B cell (primary cell): Measurements from ENCODE around the gene SLC44A1. TPM values are rescaled to one million over a fixed set of nuclear protein-coding genes. Genes with fewer than 3 reads are reported as not detected.

Experiments used
- ATAC-seq: fragments of 200-7000 bp; cut with Tn5 transposase; one replicate; pipeline ENCODE4 v1.10.0; 2021; ENCODE audit warnings: low read depth, mild to moderate bottlenecking, moderate number of reproducible peaks, moderate library complexity
- CTCF ChIA-PET: fragments of 350-600 bp; sonication (Branson Sonifier 250); formaldehyde crosslinking; loops from one replicate; lab custom pipeline; 2021; ENCODE audit warnings: antibody characterized with exemption, inconsistent platforms; lab: Charles Lee
- POLR2A ChIA-PET: fragments of 350-600 bp; sonication (Branson Sonifier 250); formaldehyde crosslinking; loops from one replicate; lab custom pipeline; 2021; ENCODE audit warnings: antibody characterized with exemption; lab: Charles Lee
- DNase-seq: peaks from one replicate; pipeline ENCODE4 v3.0.0; 2013
- H2AFZ ChIP-seq: 2 replicates; pipeline ENCODE4 v1.6.1; 2012; ENCODE audit warnings: mild to moderate bottlenecking, low read depth, low read length; ENCODE audit not compliant: insufficient read depth, poor library complexity, severe bottlenecking
- H3K27ac ChIP-seq, 2 donors: 1 replicate in 1 of 2; 2 replicates in 1 of 2; pipeline ENCODE4 v1.5.1; 2012 to 2013; ENCODE audit warnings: low read length in 2 of 2, mild to moderate bottlenecking in 2 of 2, moderate library complexity in 1 of 2
- H3K27me3 ChIP-seq, 4 experiments: fragments of 200-600 bp in 1 of 4; sonication (generic) in 1 of 4; replicated peaks in 1 of 4; 1 replicate in 2 of 4; 2 replicates in 2 of 4; pipeline versions ENCODE4 v1.6.1 to v1.7.0; 2013 to 2016; ENCODE audit warnings: low read length in 3 of 4, mild to moderate bottlenecking in 2 of 4, mixed read lengths in 1 of 4, moderate library complexity in 1 of 4; ENCODE audit not compliant: insufficient read depth in 4 of 4, control insufficient read depth in 3 of 4; ENCODE audit errors: control extremely low read depth in 1 of 4
- H3K36me3 ChIP-seq, 2 experiments: replicated peaks in 1 of 2; 1 replicate in 1 of 2; 2 replicates in 1 of 2; pipeline versions ENCODE4 v1.6.1 to v1.7.1; 2013; ENCODE audit warnings: low read length in 1 of 2; ENCODE audit not compliant: insufficient read depth in 2 of 2, control insufficient read depth in 1 of 2; ENCODE audit errors: control extremely low read depth in 1 of 2, extremely low read depth in 1 of 2
- H3K4me1 ChIP-seq, 2 donors: fragments of 200-600 bp in 1 of 2; sonication (generic) in 1 of 2; 1 replicate in 1 of 2; 2 replicates in 1 of 2; pipeline versions ENCODE4 v1.5.1 to v1.6.1; 2013 to 2017; ENCODE audit warnings: low read length in 2 of 2; ENCODE audit not compliant: control insufficient read depth in 2 of 2, insufficient read depth in 2 of 2
- H3K4me2 ChIP-seq: replicated peaks from 2 replicates; pipeline ENCODE3; 2012; ENCODE audit warnings: mild to moderate bottlenecking, low read depth, low read length; ENCODE audit not compliant: poor library complexity, severe bottlenecking
- H3K4me3 ChIP-seq, 5 experiments: fragments of 200-600 bp in 1 of 5; sonication (generic) in 1 of 5; 1 replicate in 3 of 5; 2 replicates in 2 of 5; pipeline versions ENCODE4 v1.5.1 to v1.7.0; 2011 to 2016; ENCODE audit warnings: low read length in 4 of 5, mild to moderate bottlenecking in 4 of 5, low read depth in 2 of 5, control low read depth in 1 of 5, moderate library complexity in 1 of 5; ENCODE audit not compliant: insufficient read depth in 1 of 5; ENCODE audit errors: control extremely low read depth in 1 of 5, extremely low read depth in 1 of 5
- H3K79me2 ChIP-seq: fragments of 200-600 bp; sonication (generic); one replicate; pipeline ENCODE4 v1.6.0; 2016; ENCODE audit warnings: low read length; ENCODE audit not compliant: control insufficient read depth, insufficient read depth
- H3K9ac ChIP-seq: fragments of 200-600 bp; sonication (generic); 2 replicates; pipeline ENCODE4 v1.6.1; 2017; ENCODE audit warnings: mild to moderate bottlenecking, low read length, moderate library complexity
- H3K9me3 ChIP-seq, 3 donors: one replicate each; pipeline versions ENCODE4 v1.6.1 to v1.7.1; 2013; ENCODE audit warnings: low read length in 2 of 3; ENCODE audit not compliant: control insufficient read depth in 2 of 3, insufficient read depth in 1 of 3; ENCODE audit errors: control extremely low read depth in 1 of 3
- H4K20me1 ChIP-seq: 2 replicates; pipeline ENCODE4 v1.6.0; 2012; ENCODE audit warnings: mild to moderate bottlenecking, low read length; ENCODE audit not compliant: insufficient read depth, control insufficient read depth, poor library complexity, severe bottlenecking
- H3K27ac Mint-ChIP-seq: one replicate; pipeline ENCODE4 v1.8.0; 2021; ENCODE audit warnings: mixed read lengths
- H3K27me3 Mint-ChIP-seq: one replicate; pipeline ENCODE4 v1.8.0; 2021; ENCODE audit warnings: mixed read lengths
- H3K4me1 Mint-ChIP-seq: one replicate; pipeline ENCODE4 v1.8.0; 2021; ENCODE audit warnings: mixed read lengths
- H3K4me3 Mint-ChIP-seq: one replicate; pipeline ENCODE4 v1.8.0; 2021; ENCODE audit warnings: mixed read lengths
- H3K9me3 Mint-ChIP-seq: one replicate; pipeline ENCODE4 v1.8.0; 2022; ENCODE audit warnings: mixed read lengths; ENCODE audit not compliant: insufficient read depth
- CTCF ChIP-seq: fragments of 200-600 bp; IDR thresholded peaks from one replicate; pipeline ENCODE4 v1.8.0; 2022; ENCODE audit warnings: antibody characterized with exemption, mild to moderate bottlenecking
- EZH2 ChIP-seq: IDR thresholded peaks from 2 replicates; pipeline ENCODE4 v1.6.1; 2012; ENCODE audit warnings: borderline replicate concordance, low read depth, mild to moderate bottlenecking, moderate library complexity, low read length; ENCODE audit not compliant: insufficient read depth, poor library complexity, severe bottlenecking
- WGBS: methylation state at CpG from one replicate; pipeline ENCODE4 v1.1.5; 2013; ENCODE audit warnings: missing lambda C conversion rate; ENCODE audit not compliant: insufficient coverage; 5-methylcytosine and 5-hydroxymethylcytosine counted together
- intact Hi-C: fragments of 100-400 bp; cut with micrococcal nuclease; formaldehyde crosslinking; loops from one replicate; pipeline ENCODE4 v1.10.0; 2022
- polyA plus RNA-seq: library from polyadenylated mRNA; depleted of rRNA; stranded (reverse); fragments of >200 nt; gene quantifications from 2 replicates; pipeline ENCODE4 v1.2.3, GENCODE V29; 2012
- total RNA-seq, 2 donors: library from RNA; stranded (reverse); fragments of 120-200 nt in 1 of 2; gene quantifications; 1 replicate in 1 of 2; 2 replicates in 1 of 2; pipeline versions ENCODE4 v1.2.3 to v1.2.4, GENCODE V29; 2013 to 2022

The SLC44A1 gene
- total and polyA plus RNA-seq, 2 donors (not counting 1 experiment from before 2014, with no cell fraction given): 2.2 to 17.7 TPM

DNA sequence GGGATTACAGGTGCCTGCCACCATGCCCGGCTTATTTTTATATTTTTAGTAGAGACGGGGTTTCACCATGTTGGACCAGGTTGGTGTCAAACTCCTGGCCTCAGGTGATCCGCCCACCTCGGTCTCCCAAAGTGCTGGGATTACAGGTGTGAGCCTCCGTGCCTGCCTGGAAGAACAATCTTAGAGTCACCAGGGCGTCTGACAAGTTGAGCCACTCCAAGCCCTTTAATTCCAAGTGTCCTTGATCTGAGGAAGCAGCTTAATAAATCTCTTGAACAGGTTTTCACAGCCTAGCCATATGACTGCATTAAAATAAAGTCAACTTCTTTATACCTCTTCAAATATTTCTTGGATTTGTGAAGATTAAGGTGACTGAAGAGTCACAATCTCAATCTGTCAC is 31.5 kb downstream of the SLC44A1 start:
- Histone ChIP-seq H3K4me3 (no peak overlapping the region), H3K9ac (no peak overlapping the region), H3K9me3 (no peaks in the 10 kb centered on the region), H3K79me2 (no peaks in the 10 kb centered on the region), H3K36me3 (no peaks in the 10 kb centered on the region), H4K20me1 (no peaks in the 10 kb centered on the region), H3K27me3 (no peaks in the 10 kb centered on the region), H3K4me1 (no peaks in the 10 kb centered on the region), H2AFZ (no peak overlapping the region), H3K27ac (no peak overlapping the region), H3K4me2 (no peak overlapping the region)
- no peaks in the 10 kb centered on the region for H3K9me3 Mint-ChIP-seq
- ChIA-PET POLR2A (no interaction called here), CTCF (no interaction called here)
- H3K27me3 Mint-ChIP-seq: no peaks in the 10 kb centered on the region
- no peaks in the 10 kb centered on the region for H3K4me1 Mint-ChIP-seq
- no peak overlapping the region for H3K4me3 Mint-ChIP-seq
- H3K27ac Mint-ChIP-seq: no peak overlapping the region
- no peak for ATAC-seq
- no peak for TF ChIP-seq EZH2
- TF ChIP-seq CTCF: no peak
- DNase-seq: no peak
- intact Hi-C loops: no loop called here
- 96% methylated on average over 5 of the region's 6 CpGs for WGBS

DNA sequence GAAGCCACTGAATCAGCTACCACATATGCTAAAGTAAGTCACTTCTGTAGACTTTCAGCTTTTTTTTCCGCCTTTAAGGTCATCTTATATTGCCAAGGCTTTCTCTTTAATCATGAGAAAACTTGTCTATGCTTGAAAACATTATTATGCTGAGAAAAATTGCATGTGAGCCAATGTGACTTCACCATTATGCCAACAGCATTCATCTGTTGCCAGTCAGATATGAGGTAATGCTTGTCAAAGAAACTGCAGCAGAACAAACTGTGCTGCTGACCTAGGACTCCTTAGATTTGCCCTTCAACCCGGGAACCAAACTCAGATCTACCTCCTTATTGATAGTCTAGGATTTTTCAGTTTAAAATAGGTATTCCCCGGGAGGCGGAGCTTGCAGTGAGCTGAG is 34.3 kb downstream of the SLC44A1 start:
- no peak for TF ChIP-seq CTCF
- TF ChIP-seq EZH2: no peak
- Histone ChIP-seq H3K36me3 (no peaks in the 10 kb centered on the region), H2AFZ (no peak overlapping the region), H3K27ac (no peak overlapping the region), H3K4me3 (no peak overlapping the region), H3K27me3 (no peaks in the 10 kb centered on the region), H3K9me3 (no peaks in the 10 kb centered on the region), H3K4me2 (no peak overlapping the region), H3K9ac (no peak overlapping the region), H3K79me2 (no peaks in the 10 kb centered on the region), H3K4me1 (no peaks in the 10 kb centered on the region), H4K20me1 (no peaks in the 10 kb centered on the region)
- Mint-ChIP-seq H3K4me1 (no peaks in the 10 kb centered on the region), H3K4me3 (no peak overlapping the region), H3K9me3 (no peaks in the 10 kb centered on the region), H3K27ac (no peak overlapping the region), H3K27me3 (no peaks in the 10 kb centered on the region)
- no CpG with 5 or more reads among the region's 4 CpGs for WGBS
- ATAC-seq (no peak), DNase-seq (no peak)
- ChIA-PET CTCF (no interaction called here), POLR2A (no interaction called here)
- intact Hi-C loops: no loop called here
